ENCODE measurements around the gene SCRN1.

SCRN1 gene, protein sequence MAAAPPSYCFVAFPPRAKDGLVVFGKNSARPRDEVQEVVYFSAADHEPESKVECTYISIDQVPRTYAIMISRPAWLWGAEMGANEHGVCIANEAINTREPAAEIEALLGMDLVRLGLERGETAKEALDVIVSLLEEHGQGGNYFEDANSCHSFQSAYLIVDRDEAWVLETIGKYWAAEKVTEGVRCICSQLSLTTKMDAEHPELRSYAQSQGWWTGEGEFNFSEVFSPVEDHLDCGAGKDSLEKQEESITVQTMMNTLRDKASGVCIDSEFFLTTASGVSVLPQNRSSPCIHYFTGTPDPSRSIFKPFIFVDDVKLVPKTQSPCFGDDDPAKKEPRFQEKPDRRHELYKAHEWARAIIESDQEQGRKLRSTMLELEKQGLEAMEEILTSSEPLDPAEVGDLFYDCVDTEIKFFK

DNA sequence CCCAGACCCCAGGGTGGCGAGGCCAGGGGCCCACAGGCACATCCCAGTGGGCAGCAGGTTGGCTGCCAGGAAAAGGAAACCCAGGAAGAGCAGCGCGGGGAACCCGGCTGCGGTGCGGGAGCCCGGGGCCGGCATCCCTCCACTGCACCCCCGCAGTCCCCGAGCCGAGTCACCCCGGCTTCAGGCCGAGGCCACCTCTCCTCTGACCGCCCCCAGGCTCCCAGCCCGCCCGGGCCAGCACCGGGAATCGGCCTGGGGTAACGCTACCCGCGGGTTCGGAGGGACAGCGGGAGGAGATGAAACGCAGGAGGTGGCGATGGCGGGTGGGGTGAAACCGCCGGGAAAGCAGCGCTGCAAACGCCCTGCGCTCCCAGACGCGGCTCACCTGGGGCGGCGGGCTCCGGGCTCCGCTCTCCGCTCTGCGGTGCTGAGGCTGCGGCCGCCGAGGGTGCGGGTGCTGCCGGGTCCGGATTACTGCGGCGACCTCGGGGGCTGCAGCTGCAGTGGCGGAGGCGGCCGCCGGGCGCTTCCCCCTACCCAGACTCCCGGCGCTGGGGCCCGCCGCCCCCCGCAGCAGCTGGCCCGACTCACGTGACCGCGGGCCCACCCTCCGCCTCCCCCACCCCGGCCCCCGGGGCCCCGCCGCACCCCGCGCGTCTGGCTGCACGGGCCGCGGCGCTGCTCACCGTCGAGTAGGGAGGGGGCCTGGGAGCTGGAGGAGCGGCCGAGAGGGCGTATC lies at the start of gene SCRN1:
TSS of gene SCRN1 (minus strand) at position 545 of the 739 bp plus-strand sequence. CDS start 20,734 bp downstream, outside the sequence.
- FAIRE-seq: no peak

DNA sequence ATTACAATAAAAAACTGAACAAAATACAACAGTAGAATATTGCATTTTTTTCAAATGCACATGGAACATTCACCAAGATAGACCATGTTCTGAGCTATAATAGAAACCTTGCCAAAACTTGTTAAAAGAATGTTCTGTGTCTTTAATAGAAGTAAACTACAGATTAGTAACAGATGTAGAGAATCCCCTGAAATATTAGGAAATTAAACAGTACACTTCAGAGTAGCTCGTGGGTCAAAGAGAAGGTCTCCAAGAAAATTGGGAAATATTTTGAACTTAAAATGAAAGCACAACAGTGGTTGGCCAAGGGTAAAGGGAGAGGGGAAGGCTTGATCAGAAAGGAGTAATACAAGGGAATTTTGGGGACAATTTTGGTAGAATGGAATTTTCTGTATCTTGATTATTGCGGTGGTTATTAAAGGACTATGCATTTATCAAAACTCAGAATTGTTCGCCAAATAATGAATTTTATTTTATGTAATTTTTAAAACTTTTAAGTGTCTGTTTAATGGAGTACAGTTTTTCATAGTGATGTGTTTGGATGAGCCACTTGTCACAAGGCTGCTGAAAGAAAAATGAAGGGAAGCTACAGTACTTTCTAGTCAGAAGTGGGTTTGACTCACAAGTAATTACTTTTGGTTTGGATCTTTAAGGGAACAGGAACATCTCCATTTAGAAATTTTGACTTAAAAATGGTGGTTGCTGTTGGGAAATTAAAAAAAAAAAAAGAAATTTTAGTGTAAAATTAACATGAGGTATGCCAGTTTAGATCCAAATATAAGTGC lies 48.8 kb upstream of the SCRN1 start:
- DNase-seq (ENCODE audit: insufficient read length, low spot score): no peak
- no peak for FAIRE-seq

More for the DNA sequence above, at the start of gene SCRN1:
- peak; percentile 64 for DNase-seq (ENCODE audit: insufficient read length, low spot score)

DNA sequence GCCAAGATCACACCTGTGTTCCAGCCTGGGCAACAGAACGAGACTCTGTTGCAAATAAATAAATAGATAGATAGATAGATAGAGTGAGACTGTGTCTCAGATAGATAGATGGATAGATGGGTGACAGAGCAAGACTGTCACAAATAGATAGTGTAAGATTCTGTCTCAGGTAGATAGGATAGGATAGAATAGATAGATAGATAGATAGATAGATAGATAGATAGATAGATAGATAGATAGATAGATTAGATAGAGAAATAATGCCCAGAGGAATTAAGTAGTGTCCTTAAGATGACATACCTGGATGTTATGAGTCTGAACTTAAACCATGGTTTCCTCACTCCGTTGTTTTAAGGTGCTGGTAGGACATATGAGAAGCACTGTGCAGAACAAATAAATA lies 46.6 kb upstream of the SCRN1 start:
- DNase-seq (ENCODE audit: insufficient read length, low spot score) (no peak), FAIRE-seq (no peak)

DNA sequence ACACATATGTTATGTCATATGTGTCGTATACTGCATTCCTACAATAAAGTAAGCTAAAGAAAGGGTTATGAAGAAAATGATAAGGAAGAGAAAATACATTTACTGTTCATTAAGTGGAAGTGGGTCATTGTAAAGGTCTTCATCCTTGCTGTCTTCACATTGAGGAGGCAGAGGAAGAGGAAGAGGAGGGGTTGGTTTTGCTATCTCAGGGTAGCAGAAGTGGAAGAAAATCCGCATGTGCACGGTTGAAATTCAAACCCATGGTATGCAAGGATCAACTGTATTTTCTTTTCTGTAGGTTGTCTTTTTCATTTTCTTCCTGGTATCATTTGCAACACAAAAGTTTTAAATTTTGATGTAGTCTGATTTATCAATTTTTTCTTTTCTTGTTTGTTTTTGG lies 44.9 kb upstream of the SCRN1 start:
- DNase-seq (ENCODE audit: insufficient read length, low spot score): no peak
- no peak for FAIRE-seq

DNA sequence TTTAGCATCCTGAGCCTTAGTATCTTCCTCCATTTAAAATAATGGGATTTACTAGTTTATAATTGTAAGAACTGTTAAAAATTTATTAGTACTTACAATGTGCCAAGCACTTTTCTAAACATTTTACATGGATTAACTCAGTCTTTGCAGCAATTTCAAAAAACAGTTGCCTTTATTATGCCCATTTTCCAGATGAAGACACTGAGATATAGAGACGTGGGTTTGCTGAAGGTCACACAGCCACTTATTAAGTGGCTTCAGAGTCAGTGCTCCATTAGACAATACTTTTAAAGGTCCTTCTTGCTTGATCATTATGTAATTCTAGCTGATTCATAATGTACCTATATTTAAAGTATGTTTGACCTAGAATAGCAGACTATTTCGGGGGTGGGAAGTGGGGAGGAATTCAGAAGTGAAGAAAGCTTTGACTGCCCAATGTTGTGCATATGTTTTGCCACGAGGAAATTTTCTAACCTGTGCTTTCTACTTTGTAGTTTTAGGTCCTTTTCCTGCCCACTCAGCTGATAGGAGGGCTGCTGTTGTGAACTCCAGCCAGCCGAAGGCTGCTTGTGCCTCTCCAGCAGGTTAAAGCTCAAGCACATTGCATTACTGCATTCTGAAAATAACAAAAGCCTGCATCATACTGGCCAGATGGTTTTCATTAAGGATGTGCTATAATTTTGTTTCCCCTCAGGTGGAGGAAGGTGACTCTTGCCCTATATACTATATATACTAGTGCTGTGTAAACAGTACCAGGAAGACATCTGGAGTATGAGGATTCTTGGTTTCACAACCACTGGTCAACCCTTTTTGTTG lies 42.9 kb upstream of the SCRN1 start:
- no peak for FAIRE-seq
- DNase-seq (ENCODE audit: insufficient read length, low spot score): no peak

DNA sequence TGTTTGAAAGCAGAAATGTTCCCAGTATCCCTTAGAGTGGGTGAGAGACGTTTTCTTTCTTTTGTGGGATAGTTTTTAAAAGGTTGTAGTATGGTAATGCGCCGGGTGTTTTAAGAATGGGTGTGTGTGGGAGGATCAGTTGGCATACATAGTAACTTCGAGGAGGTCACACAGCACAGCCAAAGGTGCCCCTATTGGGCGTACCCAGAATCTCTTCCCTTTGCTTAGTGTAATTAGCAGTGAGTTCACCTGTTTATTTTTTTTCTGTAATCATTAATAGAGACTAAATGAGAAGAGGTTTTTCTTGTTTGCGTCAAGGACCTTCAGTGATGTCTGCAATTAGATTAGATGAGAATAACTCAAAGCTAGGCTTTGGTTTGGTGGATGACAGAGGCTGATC lies 40.1 kb upstream of the SCRN1 start:
- FAIRE-seq: no peak
- no peak for DNase-seq (ENCODE audit: insufficient read length, low spot score)

DNA sequence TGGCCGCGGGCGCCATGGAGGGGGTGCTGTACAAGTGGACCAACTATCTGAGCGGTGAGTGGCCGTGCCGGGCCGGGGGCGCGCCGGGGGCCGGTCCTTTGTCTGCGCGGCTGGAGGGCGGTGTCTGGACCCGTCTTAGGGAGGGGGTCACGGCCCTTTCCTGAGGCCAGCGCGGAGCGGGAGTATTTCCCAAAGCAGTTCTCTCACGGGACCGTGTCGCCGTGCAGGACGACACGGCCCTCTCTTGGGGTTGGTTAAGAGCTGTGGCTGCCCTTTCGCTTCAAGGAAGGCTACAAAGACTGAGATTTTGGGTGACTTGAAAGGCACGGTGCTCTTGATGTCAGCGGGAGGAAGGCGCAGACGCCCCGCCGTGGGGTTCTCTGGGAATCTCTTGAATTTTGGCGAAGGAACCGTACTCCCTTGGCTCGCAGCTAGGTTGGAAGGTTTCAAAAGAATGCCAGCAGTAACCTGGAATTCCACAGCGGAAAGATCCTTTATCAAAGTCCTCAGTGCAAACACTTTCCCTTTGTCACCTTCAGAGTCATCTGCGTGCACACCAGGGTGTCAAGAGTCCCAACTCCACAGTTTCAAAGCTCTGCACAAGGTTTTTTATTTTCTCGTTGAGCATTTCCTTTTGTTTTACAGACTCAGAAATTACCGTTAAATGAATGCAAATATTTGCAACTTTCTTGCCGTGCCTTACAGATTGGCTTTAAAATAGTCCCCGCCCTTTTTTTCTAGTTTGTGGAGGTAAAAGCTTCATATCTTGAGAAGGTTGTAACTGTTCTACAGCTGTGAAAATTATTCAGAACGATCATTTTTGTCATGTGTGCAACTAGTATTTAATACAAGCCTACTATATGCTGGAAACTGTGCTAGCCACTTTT lies 39.4 kb upstream of the SCRN1 start:
- peak; percentile 26 for DNase-seq (ENCODE audit: insufficient read length, low spot score)
- FAIRE-seq: peak; percentile 16

DNA sequence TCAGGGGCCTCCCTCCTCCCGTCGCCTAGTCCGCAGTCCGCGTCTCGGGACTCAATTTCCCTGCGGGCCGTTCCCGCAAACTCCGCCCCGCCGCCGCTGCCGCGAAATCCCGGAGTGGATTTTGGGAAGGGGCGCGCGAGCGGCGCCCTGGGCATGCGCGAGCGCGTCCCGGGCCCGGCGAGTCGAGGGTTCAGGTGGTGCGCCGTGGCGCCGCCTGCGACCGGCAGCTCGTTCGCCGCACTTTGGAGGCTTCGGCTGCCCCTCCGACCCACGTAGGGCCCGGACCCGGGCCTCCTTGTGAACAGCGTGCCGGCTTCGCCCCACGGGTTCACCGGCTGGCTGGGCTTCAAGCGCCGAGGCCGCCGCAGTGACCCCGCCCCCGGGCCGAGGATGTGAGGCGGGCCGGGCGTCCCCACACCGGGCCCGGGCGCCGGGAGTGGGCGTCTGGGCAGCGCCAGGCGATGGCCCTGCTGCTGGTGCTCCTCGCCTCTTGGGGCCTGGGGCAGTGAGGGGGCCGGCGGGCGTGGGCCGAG lies 38.7 kb upstream of the SCRN1 start, which contains the start of gene PLEKHA8:
TSS of gene PLEKHA8 (plus strand) at position 197 of the 533 bp plus-strand sequence. CDS start 351 bp downstream, outside the sequence.
- peak; percentile 86 for DNase-seq (ENCODE audit: insufficient read length, low spot score)
- peak; percentile 40 for FAIRE-seq

DNA sequence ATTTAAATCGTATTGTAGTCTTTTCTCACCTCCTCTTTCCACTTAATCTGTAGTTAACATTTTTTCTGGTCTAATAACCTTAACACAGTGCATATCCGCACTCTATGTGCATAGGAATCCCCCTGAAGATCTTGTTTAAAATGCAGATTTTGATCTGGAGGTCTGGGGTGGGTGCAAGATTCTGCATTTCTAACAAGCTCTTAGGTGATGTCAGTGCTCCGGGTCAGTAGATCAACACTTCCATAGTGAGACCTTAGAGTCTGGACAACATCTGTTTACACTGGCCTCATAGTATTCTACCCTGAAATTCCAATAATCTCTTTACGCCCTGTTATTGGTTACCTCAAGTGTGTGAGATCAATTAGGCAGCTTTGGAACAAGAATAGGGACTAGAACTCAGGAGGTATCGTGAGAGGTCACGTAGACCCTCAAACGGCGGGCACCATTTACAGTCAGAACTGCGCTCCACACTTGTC lies 38.2 kb upstream of the SCRN1 start:
- no peak for DNase-seq (ENCODE audit: insufficient read length, low spot score)
- FAIRE-seq: no peak

DNA sequence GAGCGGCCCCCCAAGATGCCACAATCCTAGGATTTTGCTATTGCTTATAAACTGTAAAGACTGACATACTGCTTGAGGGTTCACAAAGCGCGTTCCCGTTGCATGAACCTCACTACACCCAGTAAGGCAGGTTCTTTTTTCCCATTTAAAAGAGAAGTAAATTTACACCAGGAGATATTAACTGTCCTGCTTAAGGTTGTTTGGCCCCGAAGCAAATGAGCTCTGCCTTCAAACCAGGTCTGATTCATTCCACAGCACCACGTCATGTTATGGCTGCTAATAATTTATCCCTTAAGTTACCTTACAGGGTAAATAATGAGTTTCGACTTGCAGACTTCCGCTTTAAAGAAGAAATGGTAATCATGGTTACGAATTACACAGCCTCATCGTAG lies 37.5 kb upstream of the SCRN1 start:
- DNase-seq (ENCODE audit: insufficient read length, low spot score): peak; percentile 7
- no peak for FAIRE-seq

DNA sequence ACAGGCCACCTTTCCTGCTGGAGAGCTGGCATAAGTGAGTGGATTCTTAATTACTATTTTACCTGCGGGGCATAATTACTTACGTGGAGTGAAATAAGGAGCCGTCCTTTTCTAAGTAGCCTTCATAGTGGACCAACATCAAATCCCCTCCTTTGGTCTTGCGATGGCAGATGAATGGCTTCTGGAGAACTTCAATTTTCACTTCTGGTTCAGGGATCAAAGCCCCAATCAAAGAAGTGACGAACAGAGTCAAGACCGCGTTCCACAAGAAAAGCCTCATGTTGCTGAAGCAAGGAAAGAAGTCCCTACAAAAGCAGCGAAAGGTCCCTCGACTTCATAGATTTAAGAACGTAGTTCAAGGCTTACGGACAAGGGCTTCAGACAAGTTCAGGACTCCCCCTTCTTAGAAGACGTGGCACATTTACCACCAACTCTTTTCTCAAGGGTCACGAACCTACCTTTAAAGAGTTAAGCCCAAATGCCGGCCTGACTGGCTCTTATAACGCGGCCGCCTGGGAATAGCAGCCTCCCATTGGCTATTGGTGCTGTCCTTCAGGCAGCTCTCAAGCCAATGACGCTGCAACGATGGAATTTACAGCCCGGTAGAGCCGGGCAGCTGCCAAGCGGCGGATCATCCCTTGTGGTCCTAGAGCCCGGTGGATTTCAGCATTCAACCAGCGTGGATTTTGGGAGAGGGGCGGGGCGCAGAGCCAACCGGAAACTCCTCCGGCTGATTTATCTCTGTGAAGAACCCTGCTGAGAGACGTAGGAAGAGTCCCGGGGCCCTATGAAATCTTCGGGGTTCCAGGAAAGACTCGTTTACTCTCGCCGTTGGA lies 36.8 kb upstream of the SCRN1 start, which contains the start of gene FKBP14:
TSS of gene FKBP14 (minus strand) at position 474 of the 836 bp plus-strand sequence. CDS start at position 280, 194 bp downstream.
- DNase-seq (ENCODE audit: insufficient read length, low spot score) (peak; percentile 97), FAIRE-seq (peak; percentile 57)

DNA sequence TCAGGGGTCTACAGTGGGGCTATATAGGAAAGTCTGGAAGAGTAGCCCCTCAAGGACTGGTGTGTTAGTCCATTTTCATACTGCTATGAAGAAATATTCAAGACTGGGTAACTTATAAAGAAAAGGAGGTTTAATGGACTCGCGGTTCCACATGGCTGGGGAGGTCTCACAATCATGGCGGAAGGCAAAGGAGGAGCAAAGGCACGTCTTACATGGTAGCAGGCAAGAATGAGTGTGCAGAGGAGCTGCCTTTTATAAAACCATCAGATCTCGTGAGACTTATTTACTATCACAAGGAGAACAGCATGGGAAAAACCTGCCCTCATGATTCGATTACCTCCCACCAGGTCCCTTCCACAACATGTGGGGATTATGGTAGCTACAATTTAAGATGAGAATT lies 33.9 kb upstream of the SCRN1 start:
- DNase-seq (ENCODE audit: insufficient read length, low spot score): no peak
- no peak for FAIRE-seq

DNA sequence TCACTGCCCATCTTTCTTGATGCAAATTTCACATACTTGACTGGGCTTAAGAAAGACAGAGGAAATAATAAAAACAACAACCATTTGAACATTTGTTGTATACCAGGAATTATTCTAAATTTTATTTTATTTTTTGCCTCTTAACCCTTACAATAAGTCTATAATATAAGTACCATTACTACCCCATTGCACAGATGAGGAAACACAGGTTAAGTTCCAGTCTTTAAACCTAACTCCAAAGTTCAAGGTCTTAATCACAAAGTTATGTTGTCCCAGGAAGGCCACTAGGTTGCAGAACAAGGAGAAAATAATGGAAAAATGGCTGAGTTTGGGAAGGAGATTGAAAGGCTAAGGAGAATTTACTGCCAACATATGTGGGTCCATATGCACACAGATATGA lies 33.4 kb upstream of the SCRN1 start:
- DNase-seq (ENCODE audit: insufficient read length, low spot score) (no peak), FAIRE-seq (no peak)

DNA sequence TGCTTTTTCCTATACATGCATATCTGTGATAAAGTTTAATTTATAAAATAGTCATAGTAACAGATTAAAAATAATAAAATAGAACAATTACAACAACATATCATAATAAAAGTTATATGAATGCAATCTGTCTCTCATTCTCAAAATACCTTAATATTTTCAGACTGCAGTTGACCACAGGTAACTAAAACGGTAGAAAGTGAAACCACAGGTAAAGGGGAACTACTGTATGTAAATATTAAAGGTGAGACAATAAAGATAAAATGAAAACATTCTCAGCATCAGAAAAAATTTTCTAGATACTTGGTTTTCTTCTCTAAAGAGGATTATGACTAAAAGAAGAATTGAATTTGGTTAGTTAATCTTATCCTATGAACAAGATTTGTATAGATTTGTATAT lies 30.9 kb upstream of the SCRN1 start:
- FAIRE-seq (no peak), DNase-seq (ENCODE audit: insufficient read length, low spot score) (no peak)

DNA sequence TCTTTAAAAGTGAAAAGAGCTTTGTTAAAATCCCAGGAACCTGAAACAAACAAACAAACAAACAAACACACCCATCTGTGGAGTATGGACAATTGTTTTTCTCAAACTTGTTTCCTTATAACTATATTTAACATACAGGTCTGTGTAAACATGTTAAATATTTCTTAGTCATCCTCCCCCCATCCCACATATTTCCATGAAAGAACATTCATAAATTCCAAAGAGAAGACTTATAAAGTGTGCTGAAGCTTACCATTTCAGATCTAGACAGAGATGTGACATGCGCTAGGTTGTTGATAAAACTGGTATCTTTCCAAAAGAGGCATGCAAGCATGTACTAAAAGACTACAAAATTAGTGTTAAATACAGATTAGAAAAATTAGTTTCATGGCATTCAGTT lies 30.4 kb upstream of the SCRN1 start:
- no peak for FAIRE-seq
- DNase-seq (ENCODE audit: insufficient read length, low spot score): no peak

DNA sequence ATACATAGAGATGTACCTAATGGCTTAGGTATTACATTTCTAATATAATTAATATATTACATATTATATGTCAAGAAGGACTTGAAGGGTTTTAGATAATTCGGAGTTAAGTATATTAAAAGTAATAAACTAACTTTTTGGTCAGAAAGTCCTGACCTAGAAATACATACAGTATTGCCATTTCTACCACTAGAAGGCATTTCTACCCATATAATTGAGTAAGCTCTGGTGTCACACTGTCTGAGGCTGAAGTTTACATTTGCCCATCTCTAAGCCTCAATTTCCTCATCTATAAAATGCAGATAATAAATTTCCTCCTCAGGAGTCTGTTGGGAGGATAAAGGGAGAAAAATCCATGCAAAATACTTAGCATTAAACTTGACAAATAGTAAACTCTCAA lies 29.8 kb upstream of the SCRN1 start:
- FAIRE-seq (no peak), DNase-seq (ENCODE audit: insufficient read length, low spot score) (no peak)

DNA sequence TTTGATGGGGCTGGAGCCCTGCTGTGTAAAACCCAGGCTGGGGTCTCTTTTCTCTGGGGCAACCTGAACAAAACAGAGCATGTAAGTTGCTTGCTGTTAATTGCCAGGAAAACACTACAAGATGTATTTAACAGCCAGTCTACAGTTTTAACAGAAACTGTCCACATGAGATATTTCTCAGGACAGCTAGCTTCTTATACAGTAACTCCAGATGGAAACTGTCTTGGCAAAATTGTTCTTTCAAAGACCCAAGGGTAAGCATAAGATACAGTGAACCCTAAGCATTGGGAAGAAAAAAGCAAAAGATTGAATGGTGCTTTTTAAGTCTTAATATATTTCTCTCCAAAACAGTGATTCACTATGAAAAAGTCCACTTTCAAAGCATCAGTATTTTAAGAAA lies 28.9 kb upstream of the SCRN1 start:
- no peak for DNase-seq (ENCODE audit: insufficient read length, low spot score)
- FAIRE-seq: no peak

DNA sequence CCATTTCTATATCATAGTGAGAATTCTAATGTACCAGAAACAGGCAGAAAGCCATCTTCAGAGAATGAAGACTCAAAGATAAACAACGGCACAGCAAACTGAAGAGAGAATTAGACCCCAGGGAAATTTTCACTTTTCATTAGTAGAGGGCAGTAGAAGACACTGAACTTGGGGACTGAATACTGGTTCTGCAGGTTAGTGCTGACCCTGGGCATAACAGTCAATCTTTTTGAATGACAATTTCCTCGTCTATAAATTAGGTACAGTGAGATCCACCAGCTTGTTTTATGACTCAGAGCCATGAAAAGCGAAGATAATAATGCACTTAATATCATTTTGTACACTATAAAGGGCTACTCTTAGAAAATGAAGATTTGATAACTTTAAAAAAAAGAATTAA lies 23.2 kb upstream of the SCRN1 start:
- DNase-seq (ENCODE audit: insufficient read length, low spot score) (no peak), FAIRE-seq (no peak)

All from HTR-8/SVneo (cell line).